ENCODE results near the gene SYT11. TPM values are rescaled to one million over a fixed set of nuclear protein-coding genes. Genes with fewer than 3 reads are reported as not detected.
A peak's percentile ranks its signal among the peaks of the same experiment; 100 is the strongest.

SYT11 gene
- total and polyA plus RNA-seq, 9 of the 15 experiments (the other 6 are each of a cell fraction or from before 2014, with no cell fraction given), result 0.05 to 0.18 (median 0.11) TPM

GRCh38 chr1:155834296-155834926 lies 25.0 kb upstream of the SYT11 start (continued):
- TF ChIP-seq ZNF766 (CRISPR knock-in tag; conservative IDR thresholded peaks at IDR 0.05) (no peak), ARID1B (IDR thresholded peaks at IDR 0.05) (peak; percentile 31; the same call in 1 of the 2 replicates), SMAD2 (IDR thresholded peaks at IDR 0.05; ENCODE audit: low read depth, low read length) (no peak), POLR2B (IDR thresholded peaks at IDR 0.05; ENCODE audit: low read depth, partially characterized antibody) (peak; percentile 13), AFF1 (IDR thresholded peaks at IDR 0.05; ENCODE audit: low read depth in 1 of 2, partially characterized antibody in 2 of 2) (peak; percentile 17 to 48), BRD9 (IDR thresholded peaks at IDR 0.05; ENCODE audit: low read depth, partially characterized antibody) (peak; percentile 57), CBFA2T3 (IDR thresholded peaks at IDR 0.05) (no peak), NBN (IDR thresholded peaks at IDR 0.05; ENCODE audit: low read depth) (peak; percentile 17; the same call in 1 of the 2 replicates), NELFE (IDR thresholded peaks at IDR 0.05; ENCODE audit: insufficient read depth, insufficient read length) (no peak), TAL1 (IDR thresholded peaks at IDR 0.05) (peak; percentile 11; the same call in 1 of the 2 replicates), NFIC (IDR thresholded peaks at IDR 0.05) (peak; percentile 24; the same call in 1 of the 2 replicates), NCOR1 (IDR thresholded peaks at IDR 0.05) (0 out of 2 replicates have a peak, but pooled peaks have one; percentile 30), MGA (IDR thresholded peaks at IDR 0.05) (peak; percentile 64), SRSF9 (IDR thresholded peaks at IDR 0.05; ENCODE audit: borderline replicate concordance, low read depth, low read length) (no peak)
